K562 (cell line): ENCODE data around the gene FRMD4A. TPM values are rescaled to one million over a fixed set of nuclear protein-coding genes. Genes with fewer than 3 reads are reported as not detected.

Source experiments
- ATAC-seq: fragments of 200-7000 bp; cut with Tn5 transposase; 3 replicates; pipeline ENCODE4 v1.9.1; 2020; ENCODE audit warnings: moderate library complexity
- BruUV-seq: library from RNA; stranded (reverse); fragments of 400-500 nt; replicated peaks from 2 replicates; lab custom pipeline; 2021; lab: Mats Ljungman, UMichigan
- CTCF ChIA-PET: fragments of 300-600 bp; formaldehyde crosslinking; extraction: SDS; loops from one replicate; lab custom pipeline; 2021; ENCODE audit warnings: low intra/inter-chr PET ratio; lab: Yijun Ruan, JAX
- POLR2A ChIA-PET: fragments of 300-600, 350-650 bp; sonication (Branson Sonifier 250); formaldehyde crosslinking; extraction: SDS; loops from one replicate; lab custom pipeline; 2021; ENCODE audit warnings: antibody characterized with exemption, inconsistent platforms; lab: Yijun Ruan, JAX
- DNase-seq, 4 experiments: peaks; one replicate each; pipeline versions ENCODE4 v3.0.0 to v3.0.0-alpha.2; 2011 to 2018; ENCODE audit warnings: low spot score in 3 of 4, mixed read lengths in 3 of 4; ENCODE audit errors: extremely low read depth in 1 of 4
- FAIRE-seq: peaks from 2 replicates; lab custom pipeline; 2011; peaks lifted over from hg19 to GRCh38; lab: Jason Lieb, UNC
- H2AFZ ChIP-seq: 2 replicates; pipeline ENCODE4 v1.6.0; 2011; ENCODE audit warnings: low read depth, low read length, control low read depth, inconsistent platforms
- H3K27ac ChIP-seq: fragments of 200-600 bp; 3 replicates; pipeline ENCODE4 v1.8.0; 2011; ENCODE audit warnings: low read depth, mild to moderate bottlenecking, control low read depth, inconsistent platforms, low read length, moderate library complexity, mixed read lengths; ENCODE audit errors: extremely low read depth
- H3K27me3 ChIP-seq, 2 experiments: fragments of 300-600 bp in 1 of 2; 2 replicates in 1 of 2; 3 replicates in 1 of 2; pipeline versions ENCODE4 v1.6.0 to v1.8.0; 2011; ENCODE audit warnings: inconsistent platforms in 2 of 2, low read length in 2 of 2, mild to moderate bottlenecking in 1 of 2, mixed read lengths in 1 of 2, moderate library complexity in 1 of 2; ENCODE audit not compliant: control insufficient read depth in 2 of 2, insufficient read depth in 2 of 2
- H3K36me3 ChIP-seq: fragments of 300-600 bp; 3 replicates; pipeline ENCODE4 v1.8.0; 2011; ENCODE audit warnings: mild to moderate bottlenecking, low read length, inconsistent platforms; ENCODE audit not compliant: control insufficient read depth, insufficient read depth
- H3K4me1 ChIP-seq, 2 experiments: fragments of 200-600 bp in 1 of 2; replicated peaks in 1 of 2; 2 replicates in 1 of 2; 3 replicates in 1 of 2; pipeline versions ENCODE4 v1.5.1 to v1.8.0; 2011; ENCODE audit warnings: inconsistent platforms in 2 of 2, low read length in 2 of 2, mild to moderate bottlenecking in 1 of 2, mixed read lengths in 1 of 2, moderate library complexity in 1 of 2; ENCODE audit not compliant: control insufficient read depth in 2 of 2, insufficient read depth in 2 of 2
- H3K4me2 ChIP-seq: 2 replicates; pipeline ENCODE4 v1.6.1; 2011; ENCODE audit warnings: low read length, control low read depth, inconsistent platforms, mixed read lengths; ENCODE audit not compliant: insufficient read depth
- H3K4me3 ChIP-seq: fragments of 200-600 bp; sonication (generic), shearing (Covaris generic); 2 replicates; pipeline ENCODE4 v1.5.1; 2016; ENCODE audit warnings: control low read depth, inconsistent platforms
- H3K79me2 ChIP-seq: fragments of 200-600 bp; 3 replicates; pipeline ENCODE4 v1.8.0; 2011; ENCODE audit warnings: low read length, inconsistent platforms; ENCODE audit not compliant: control insufficient read depth, insufficient read depth
- H3K9ac ChIP-seq, 2 experiments: 2 replicates each; pipeline versions ENCODE4 v1.6.0 to v1.6.1; 2011; ENCODE audit warnings: low read depth in 2 of 2, low read length in 2 of 2, control low read depth in 1 of 2, inconsistent platforms in 1 of 2, mild to moderate bottlenecking in 1 of 2, mixed read lengths in 1 of 2; ENCODE audit not compliant: insufficient read depth in 1 of 2
- H3K9me1 ChIP-seq: one replicate; pipeline ENCODE4 v1.6.0; 2011; ENCODE audit warnings: inconsistent platforms, mild to moderate bottlenecking, low read length, moderate library complexity; ENCODE audit not compliant: control insufficient read depth, insufficient read depth
- H3K9me3 ChIP-seq: replicated peaks from 2 replicates; pipeline ENCODE4 v1.5.1; 2011; ENCODE audit warnings: low read depth, low read length, inconsistent platforms; ENCODE audit not compliant: control insufficient read depth, insufficient read depth
- H4K20me1 ChIP-seq: replicated peaks from 2 replicates; pipeline ENCODE4 v1.6.1; 2011; ENCODE audit warnings: low read length, inconsistent platforms, mixed read lengths; ENCODE audit not compliant: control insufficient read depth, insufficient read depth
- FOXP1 ChIP-seq: sonication (generic); formaldehyde crosslinking; IDR thresholded peaks from 2 replicates; pipeline ENCODE4 v1.8.0; 2022; ENCODE audit warnings: mild to moderate bottlenecking, missing genetic modification reagents
- HMGXB4 ChIP-seq: sonication (generic); formaldehyde crosslinking; IDR thresholded peaks from 2 replicates; pipeline ENCODE4 v1.8.1; 2023; ENCODE audit warnings: mild to moderate bottlenecking, missing genetic modification reagents
- RFX1 ChIP-seq: fragments of 450-650 bp; IDR thresholded peaks from 2 replicates; pipeline ENCODE4 v1.6.1; 2016; ENCODE audit warnings: mild to moderate bottlenecking, moderate library complexity
- ZNF695 ChIP-seq: fragments of 450-650 bp; formaldehyde crosslinking; IDR thresholded peaks from 2 replicates; pipeline ENCODE4 v1.4.0; 2020; ENCODE audit warnings: mild to moderate bottlenecking, moderate library complexity
- WGBS: fragments of 100-300 bp; shearing (Covaris generic); methylation state at CpG from one replicate; pipeline ENCODE4 v1.1.6; 2016; ENCODE audit warnings: low coverage, mixed read lengths; ENCODE audit not compliant: insufficient coverage; ENCODE audit errors: missing lambda C conversion rate; 5-methylcytosine and 5-hydroxymethylcytosine counted together
- in situ Hi-C: fragments of 300-500 bp; cut with MboI; formaldehyde crosslinking; loops from 4 replicates; pipeline ENCODE4 v1.15.0; 2018; ENCODE audit warnings: inconsistent platforms, mixed read lengths
- intact Hi-C: fragments of 100-400 bp; cut with micrococcal nuclease; formaldehyde crosslinking; loops from 2 replicates; pipeline ENCODE4 v1.14.2; 2022
- polyA plus RNA-seq, 8 experiments: library from polyadenylated mRNA; depleted of rRNA in 4 of 8; stranded (reverse) in 5 of 8; unstranded in 3 of 8; fragments of >200 nt; fragmentation: Nextera tagmentation in 2 of 8; fragmentation: Illumina TruSeq in 1 of 8; extraction: Ambion mirVana in 2 of 8; extraction: Trizol in 1 of 8; gene quantifications; 2 replicates each; pipeline versions ENCODE4 v1.2.1 to v1.2.3, GENCODE V29; 2011 to 2014; ENCODE audit warnings: inconsistent platforms in 1 of 8, missing spikeins in 1 of 8
- total RNA-seq, 7 experiments: library from RNA; depleted of rRNA in 6 of 7; stranded (reverse); fragments of >200 nt in 6 of 7; fragmentation: Illumina TruSeq in 2 of 7; extraction: Trizol in 2 of 7; gene quantifications; 2 replicates each; pipeline versions ENCODE4 v1.2.1 to v1.2.3, GENCODE V29; 2011 to 2021; ENCODE audit warnings: low replicate concordance in 1 of 7

FRMD4A gene
- total and polyA plus RNA-seq, 9 of the 15 experiments (the other 6 are each of a cell fraction or from before 2014, with no cell fraction given) = 0.80 to 5.2 (median 3.0) TPM

GRCh38 chr10:13644866-13645265, 685.9 kb downstream of the FRMD4A start:
- ATAC-seq (no peak), DNase-seq (no peak), FAIRE-seq (no peak)
- no peak for TF ChIP-seq HMGXB4 (CRISPR knock-in tag)
- no peak overlapping the region for H3K4me2 ChIP-seq
- in situ Hi-C loops = no loop called here
- no peaks in the 10 kb centered on the region for H3K4me1 ChIP-seq
- no peak overlapping the region for H3K9ac ChIP-seq
- no peak overlapping the region for H2AFZ ChIP-seq
- no peaks in the 10 kb centered on the region for H3K9me1 ChIP-seq
- POLR2A ChIA-PET = interaction anchor here (1.1 kb wide), 1 partner anchor 15 kb away, joined by 3 read pairs; no protein-coding TSS in a partner anchor
- no peaks in the 10 kb centered on the region for H3K79me2 ChIP-seq
- H3K9me3 ChIP-seq = peaks cover 3% of the 10 kb centered on the region
- intact Hi-C loops = no loop called here
- no peaks in the 10 kb centered on the region for H4K20me1 ChIP-seq
- BruUV-seq = no TSS peak
- no peak overlapping the region for H3K4me3 ChIP-seq
- H3K27me3 ChIP-seq = no peaks in the 10 kb centered on the region
- peaks cover 10% of the 10 kb centered on the region; the same call in 2 of the 3 replicates for H3K36me3 ChIP-seq
- no peak overlapping the region for H3K27ac ChIP-seq
- 85% methylated on average over 9 of the region's 9 CpGs for WGBS
- CTCF ChIA-PET = no interaction called here

GRCh38 chr10:13643016-13643415, 687.7 kb downstream of the FRMD4A start:
- Histone ChIP-seq H3K79me2 (no peaks in the 10 kb centered on the region), H3K9me3 (peaks cover 3% of the 10 kb centered on the region), H4K20me1 (no peaks in the 10 kb centered on the region), H3K36me3 (peaks cover 7% of the 10 kb centered on the region; the same call in 2 of the 3 replicates), H2AFZ (no peak overlapping the region), H3K27me3 (no peaks in the 10 kb centered on the region), H3K4me2 (no peak overlapping the region), H3K4me3 (no peak overlapping the region), H3K9ac (no peak overlapping the region), H3K4me1 (no peaks in the 10 kb centered on the region), H3K9me1 (no peaks in the 10 kb centered on the region), H3K27ac (no peak overlapping the region)
- POLR2A ChIA-PET = interaction anchor here (1.2 kb wide), 1 partner anchor 16 kb away, joined by 3 read pairs; no protein-coding TSS in a partner anchor
- DNase-seq = no peak
- in situ Hi-C loops (no loop called here), intact Hi-C loops (no loop called here)
- 67% methylated on average over 7 of the region's 7 CpGs for WGBS
- TF ChIP-seq FOXP1 (CRISPR knock-in tag) = no peak
- TF ChIP-seq ZNF695 (CRISPR knock-in tag) = no peak
- no peak for TF ChIP-seq RFX1
- no peak for ATAC-seq
- no peak for FAIRE-seq
- BruUV-seq = no TSS peak
- CTCF ChIA-PET = no interaction called here
